K562 (cell line): ENCODE measurements around the gene USP12. TPM values are rescaled to one million over a fixed set of nuclear protein-coding genes. Genes with fewer than 3 reads are reported as not detected.

Experiments used
- ARHGAP35 ChIP-seq: fragments of 450-650 bp; IDR thresholded peaks from 2 replicates; pipeline ENCODE4 v1.6.1; 2018; ENCODE audit not compliant: partially characterized antibody
- ATF4 ChIP-seq: fragments of 450-650 bp; formaldehyde crosslinking; IDR thresholded peaks from 2 replicates; pipeline ENCODE4 v1.4.0; 2022; ENCODE audit warnings: mild to moderate bottlenecking, moderate library complexity
- CBFA2T2 ChIP-seq: fragments of 450-650 bp; conservative IDR thresholded peaks from 2 replicates; pipeline ENCODE4 v1.6.1; 2017; ENCODE audit warnings: mild to moderate bottlenecking
- EP300 ChIP-seq: IDR thresholded peaks from 2 replicates; pipeline ENCODE4 v1.6.1; 2012; ENCODE audit warnings: low read length, improper control_type of control experiment
- GTF2F1 ChIP-seq: IDR thresholded peaks from 2 replicates; pipeline ENCODE4 v1.6.1; 2011; ENCODE audit warnings: low read depth, low read length, improper control_type of control experiment
- MAZ ChIP-seq, 2 experiments: fragments of 450-650 bp in 1 of 2; sonication (generic) in 1 of 2; formaldehyde crosslinking; IDR thresholded peaks in 1 of 2; conservative IDR thresholded peaks in 1 of 2; 2 replicates each; pipeline versions ENCODE4 v1.4.0 to v1.5.0; 2020; ENCODE audit warnings: mild to moderate bottlenecking in 1 of 2, missing genetic modification reagents in 1 of 2
- MCM7 ChIP-seq, 2 experiments: fragments of 450-650 bp; IDR thresholded peaks; 2 replicates each; pipeline ENCODE4 v1.6.1; 2016 to 2018
- POLR2A ChIP-seq: fragments of 450-650 bp; conservative IDR thresholded peaks from 2 replicates; pipeline ENCODE4 v1.6.1; 2016
- RBBP5 ChIP-seq: fragments of 200-600 bp; sonication (generic); IDR thresholded peaks from 2 replicates; pipeline ENCODE4 v1.6.1; 2012; ENCODE audit warnings: borderline replicate concordance, mild to moderate bottlenecking, low read length, control low read depth, inconsistent platforms; ENCODE audit not compliant: insufficient read depth, poor library complexity, severe bottlenecking
- SAP30 ChIP-seq: fragments of 200-600 bp; sonication (generic); IDR thresholded peaks from 2 replicates; pipeline ENCODE4 v1.6.1; 2012; ENCODE audit warnings: borderline replicate concordance, low read depth, mild to moderate bottlenecking, moderate library complexity, low read length, control low read depth, inconsistent platforms; ENCODE audit not compliant: insufficient read depth, poor library complexity, severe bottlenecking
- STAG1 ChIP-seq: sonication (generic); formaldehyde crosslinking; IDR thresholded peaks from 2 replicates; pipeline ENCODE4 v1.5.0; 2020; ENCODE audit warnings: missing genetic modification reagents, borderline replicate concordance
- TFAP4 ChIP-seq: sonication (generic); formaldehyde crosslinking; IDR thresholded peaks from 2 replicates; pipeline ENCODE4 v1.8.0; 2022; ENCODE audit warnings: missing genetic modification reagents, mild to moderate bottlenecking, moderate library complexity, borderline replicate concordance
- polyA plus RNA-seq, 8 experiments: library from polyadenylated mRNA; depleted of rRNA in 4 of 8; stranded (reverse) in 5 of 8; unstranded in 3 of 8; fragments of >200 nt; fragmentation: Nextera tagmentation in 2 of 8; fragmentation: Illumina TruSeq in 1 of 8; extraction: Ambion mirVana in 2 of 8; extraction: Trizol in 1 of 8; gene quantifications; 2 replicates each; pipeline versions ENCODE4 v1.2.1 to v1.2.3, GENCODE V29; 2011 to 2014; ENCODE audit warnings: inconsistent platforms in 1 of 8, missing spikeins in 1 of 8
- total RNA-seq, 7 experiments: library from RNA; depleted of rRNA in 6 of 7; stranded (reverse); fragments of >200 nt in 6 of 7; fragmentation: Illumina TruSeq in 2 of 7; extraction: Trizol in 2 of 7; gene quantifications; 2 replicates each; pipeline versions ENCODE4 v1.2.1 to v1.2.3, GENCODE V29; 2011 to 2021; ENCODE audit warnings: low replicate concordance in 1 of 7
- TF ChIP-seq, protein P1 (sequence below), 2 experiments: IDR thresholded peaks in 1 of 2; conservative IDR thresholded peaks in 1 of 2; 2 replicates each; pipeline ENCODE4 v1.6.1; 2016; ENCODE audit warnings: low read depth in 2 of 2, mild to moderate bottlenecking in 1 of 2, missing compliant biosample characterization in 1 of 2, missing genetic modification characterization in 1 of 2, moderate library complexity in 1 of 2
- TF ChIP-seq, protein P2 (sequence below): sonication (generic); formaldehyde crosslinking; IDR thresholded peaks from 2 replicates; pipeline ENCODE4 v1.8.1; 2022; ENCODE audit warnings: missing genetic modification reagents
- TF ChIP-seq, protein P3 (sequence below): fragments of 450-650 bp; conservative IDR thresholded peaks from 2 replicates; pipeline ENCODE4 v1.6.1; 2016; ENCODE audit warnings: missing genetic modification characterization, low read depth, mild to moderate bottlenecking, missing compliant biosample characterization, moderate library complexity
- TF ChIP-seq, protein P4 (sequence below): fragments of 450-650 bp; IDR thresholded peaks from 2 replicates; pipeline ENCODE4 v1.6.1; 2016; ENCODE audit warnings: antibody characterized with exemption

Gene USP12
- total and polyA plus RNA-seq, 9 of the 15 experiments (the other 6 are each of a cell fraction or from before 2014, with no cell fraction given): 1.8 to 20.5 (median 13.3) TPM

- TF ChIP-seq, protein P1, sequence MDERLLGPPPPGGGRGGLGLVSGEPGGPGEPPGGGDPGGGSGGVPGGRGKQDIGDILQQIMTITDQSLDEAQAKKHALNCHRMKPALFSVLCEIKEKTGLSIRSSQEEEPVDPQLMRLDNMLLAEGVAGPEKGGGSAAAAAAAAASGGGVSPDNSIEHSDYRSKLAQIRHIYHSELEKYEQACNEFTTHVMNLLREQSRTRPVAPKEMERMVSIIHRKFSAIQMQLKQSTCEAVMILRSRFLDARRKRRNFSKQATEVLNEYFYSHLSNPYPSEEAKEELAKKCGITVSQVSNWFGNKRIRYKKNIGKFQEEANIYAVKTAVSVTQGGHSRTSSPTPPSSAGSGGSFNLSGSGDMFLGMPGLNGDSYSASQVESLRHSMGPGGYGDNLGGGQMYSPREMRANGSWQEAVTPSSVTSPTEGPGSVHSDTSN (CRISPR knock-in tag; IDR thresholded peaks at IDR 0.05; ENCODE audit: low read depth): no peak
- TF ChIP-seq, protein P1 (tag; conservative IDR thresholded peaks at IDR 0.05; ENCODE audit: low read depth): peak; percentile 46; the same call in 1 of the 2 replicates
- TF ChIP-seq ATF4 (CRISPR knock-in tag) (no peak), EP300 (no peak), TFAP4 (CRISPR knock-in tag) (peak; percentile 71; the same call in 1 of the 2 replicates), ARHGAP35 (no peak), GTF2F1 (no peak), STAG1 (CRISPR knock-in tag) (no peak), MCM7 (IDR thresholded peaks at IDR 0.05) (no peak), POLR2A (peak; percentile 76), RBBP5 (peak; percentile 58), SAP30 (no peak), CBFA2T2 (peak; percentile 62), MAZ (CRISPR knock-in tag; conservative IDR thresholded peaks at IDR 0.05 in 1 of 2, IDR thresholded peaks at IDR 0.05 in 1 of 2) (0 out of 4 replicates have a peak, but pooled peaks of 1 of the 2 experiments have one; percentile 16)
- TF ChIP-seq, protein P2, sequence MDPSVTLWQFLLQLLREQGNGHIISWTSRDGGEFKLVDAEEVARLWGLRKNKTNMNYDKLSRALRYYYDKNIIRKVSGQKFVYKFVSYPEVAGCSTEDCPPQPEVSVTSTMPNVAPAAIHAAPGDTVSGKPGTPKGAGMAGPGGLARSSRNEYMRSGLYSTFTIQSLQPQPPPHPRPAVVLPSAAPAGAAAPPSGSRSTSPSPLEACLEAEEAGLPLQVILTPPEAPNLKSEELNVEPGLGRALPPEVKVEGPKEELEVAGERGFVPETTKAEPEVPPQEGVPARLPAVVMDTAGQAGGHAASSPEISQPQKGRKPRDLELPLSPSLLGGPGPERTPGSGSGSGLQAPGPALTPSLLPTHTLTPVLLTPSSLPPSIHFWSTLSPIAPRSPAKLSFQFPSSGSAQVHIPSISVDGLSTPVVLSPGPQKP (CRISPR knock-in tag): no peak
- TF ChIP-seq, protein P3, sequence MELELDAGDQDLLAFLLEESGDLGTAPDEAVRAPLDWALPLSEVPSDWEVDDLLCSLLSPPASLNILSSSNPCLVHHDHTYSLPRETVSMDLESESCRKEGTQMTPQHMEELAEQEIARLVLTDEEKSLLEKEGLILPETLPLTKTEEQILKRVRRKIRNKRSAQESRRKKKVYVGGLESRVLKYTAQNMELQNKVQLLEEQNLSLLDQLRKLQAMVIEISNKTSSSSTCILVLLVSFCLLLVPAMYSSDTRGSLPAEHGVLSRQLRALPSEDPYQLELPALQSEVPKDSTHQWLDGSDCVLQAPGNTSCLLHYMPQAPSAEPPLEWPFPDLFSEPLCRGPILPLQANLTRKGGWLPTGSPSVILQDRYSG (tag): no peak
- TF ChIP-seq, protein P4, sequence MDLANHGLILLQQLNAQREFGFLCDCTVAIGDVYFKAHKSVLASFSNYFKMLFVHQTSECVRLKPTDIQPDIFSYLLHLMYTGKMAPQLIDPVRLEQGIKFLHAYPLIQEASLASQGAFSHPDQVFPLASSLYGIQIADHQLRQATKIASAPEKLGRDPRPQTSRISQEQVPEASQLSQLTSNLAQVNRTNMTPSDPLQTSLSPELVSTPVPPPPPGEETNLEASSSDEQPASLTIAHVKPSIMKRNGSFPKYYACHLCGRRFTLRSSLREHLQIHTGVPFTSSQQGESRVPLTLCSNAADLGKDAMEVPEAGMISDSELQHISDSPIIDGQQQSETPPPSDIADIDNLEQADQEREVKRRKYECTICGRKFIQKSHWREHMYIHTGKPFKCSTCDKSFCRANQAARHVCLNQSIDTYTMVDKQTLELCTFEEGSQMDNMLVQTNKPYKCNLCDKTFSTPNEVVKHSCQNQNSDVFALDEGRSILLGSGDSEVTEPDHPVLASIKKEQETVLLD: peak; percentile 11; the same call in 1 of the 2 replicates
These were observed 46.0 kb downstream of the USP12 start (continued) for GRCh38 chr13:27125357-27126282.
